Activated CD8-positive, alpha-beta memory T cell treated with anti-CD3 and anti-CD28 coated beads, Interleukin-2, amount 50 U/mL, for 24 hours (primary cell): ENCODE data around the gene PRR29.
"Not testable (repeated sequence)": the region's sequence is repeated elsewhere in the genome, so short reads cannot be mapped to it uniquely, and the experiment has no call there.

Source experiments
- DNase-seq: peaks from one replicate; pipeline ENCODE4 v3.0.0-alpha.2; 2020; ENCODE audit errors: extremely low read depth

PRR29 gene

DNA sequence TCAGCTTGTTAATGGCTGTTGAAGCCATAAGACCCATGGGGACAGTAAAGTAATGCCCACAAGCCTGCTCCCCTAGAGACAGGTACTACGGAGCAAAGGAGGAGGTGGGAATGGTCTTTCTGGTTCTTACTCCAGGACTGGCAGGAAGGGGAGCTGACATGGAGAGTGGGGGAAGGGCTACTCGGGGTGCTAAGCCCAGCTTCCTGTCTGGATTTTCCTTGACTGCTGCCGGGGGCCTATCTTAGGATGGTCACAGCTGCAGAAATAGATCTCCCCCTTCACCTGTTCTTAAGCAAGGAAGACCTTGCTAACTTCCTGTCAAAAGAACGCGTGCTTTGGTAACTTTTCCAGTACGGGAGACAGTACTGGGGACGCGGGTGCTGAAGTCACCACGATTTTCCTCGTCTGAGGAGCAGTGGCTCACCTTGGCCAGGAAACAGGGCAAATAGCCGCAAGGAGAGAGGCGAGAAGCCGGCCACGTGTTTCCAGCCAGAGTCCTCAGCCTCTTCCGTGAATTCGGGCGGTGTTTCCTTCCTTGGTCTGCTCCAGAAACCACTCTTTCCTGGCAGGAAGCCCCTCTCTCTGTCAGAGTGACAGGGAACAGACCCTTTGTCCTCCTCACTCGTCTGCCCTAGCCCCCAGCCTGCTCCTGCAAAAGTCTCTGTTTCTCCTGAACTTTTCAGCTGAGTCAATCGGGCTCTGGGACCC, 656 bp upstream of the PRR29 start:
- no peak for DNase-seq

DNA sequence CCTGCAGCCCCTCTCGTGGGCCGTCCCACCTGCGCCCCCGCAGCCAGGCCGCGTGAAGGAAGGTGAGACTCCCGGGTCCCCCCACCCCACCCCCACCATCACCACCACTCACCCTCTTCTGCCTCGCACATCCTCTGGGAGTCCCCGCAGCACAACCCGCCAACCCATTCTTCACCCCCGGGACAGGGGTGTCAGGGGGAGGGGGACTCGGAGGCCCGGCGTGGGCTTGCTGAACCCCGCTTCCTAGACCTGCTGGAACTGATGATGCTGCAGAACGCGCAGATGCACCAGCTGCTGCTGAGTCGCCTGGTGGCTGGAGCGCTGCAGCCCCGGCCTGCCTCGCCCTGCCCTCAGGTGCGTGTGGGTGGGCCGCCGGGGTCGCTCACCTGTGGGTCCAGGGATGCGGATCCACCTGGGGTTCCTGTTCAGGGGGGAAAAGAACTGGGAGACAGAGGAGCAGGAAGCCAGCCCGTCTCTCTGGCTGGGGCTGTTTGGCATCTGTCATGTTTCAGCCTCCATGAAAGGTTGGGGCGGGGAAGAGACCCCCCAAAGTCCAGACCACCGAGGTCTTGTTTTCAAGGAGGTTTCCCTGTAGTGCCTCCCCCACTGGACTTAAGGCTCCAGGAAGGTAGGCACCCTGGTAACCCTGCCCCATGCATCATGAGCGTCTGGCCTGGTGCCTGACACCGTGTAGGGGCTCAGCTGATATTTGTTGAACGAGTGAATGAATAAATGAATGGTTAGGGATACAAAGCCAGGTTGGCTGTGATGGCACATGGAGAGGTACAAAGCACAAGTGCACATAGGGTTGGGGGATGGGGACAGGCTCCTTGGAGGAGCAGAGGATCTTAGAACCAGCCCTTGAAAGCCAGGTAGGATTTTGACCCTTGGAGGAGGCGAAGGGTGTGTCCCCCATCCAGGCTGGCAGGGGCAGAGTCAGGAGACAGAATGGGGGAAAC, 849 bp downstream of the PRR29 start:
- DNase-seq: no peak

- no peak for DNase-seq
Measured at GRCh38 chr17:63999680-64000531, 1.8 kb downstream of the PRR29 start.

DNA sequence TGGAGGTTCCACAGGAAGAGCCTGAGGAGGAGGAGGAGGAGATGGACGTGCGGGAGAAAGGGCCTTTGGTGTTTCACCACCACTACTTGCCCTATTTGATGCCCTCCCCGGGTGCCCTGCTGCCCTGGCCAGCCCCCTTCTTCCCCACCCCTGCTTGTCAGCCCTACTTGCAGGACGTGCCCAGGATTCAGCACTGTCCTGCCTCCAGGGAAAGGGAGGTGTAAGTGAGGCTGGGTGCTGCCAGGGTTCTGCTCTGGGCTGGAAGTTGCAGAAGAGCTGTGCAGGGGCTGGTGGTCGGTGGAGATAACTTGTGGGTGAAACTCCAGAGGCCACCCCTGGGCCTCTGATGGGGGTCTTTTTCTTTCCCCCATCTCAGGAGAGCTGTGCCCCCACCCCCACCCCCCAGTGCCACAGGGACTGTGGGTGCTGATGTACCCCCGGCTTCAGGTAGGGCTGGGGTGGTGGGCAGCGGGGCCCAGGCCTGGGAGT, 3.0 kb downstream of the PRR29 start:
- DNase-seq: no peak

GRCh38 chr17:64001763-64002529, 3.8 kb downstream of the PRR29 start:
- no peak for DNase-seq

DNA sequence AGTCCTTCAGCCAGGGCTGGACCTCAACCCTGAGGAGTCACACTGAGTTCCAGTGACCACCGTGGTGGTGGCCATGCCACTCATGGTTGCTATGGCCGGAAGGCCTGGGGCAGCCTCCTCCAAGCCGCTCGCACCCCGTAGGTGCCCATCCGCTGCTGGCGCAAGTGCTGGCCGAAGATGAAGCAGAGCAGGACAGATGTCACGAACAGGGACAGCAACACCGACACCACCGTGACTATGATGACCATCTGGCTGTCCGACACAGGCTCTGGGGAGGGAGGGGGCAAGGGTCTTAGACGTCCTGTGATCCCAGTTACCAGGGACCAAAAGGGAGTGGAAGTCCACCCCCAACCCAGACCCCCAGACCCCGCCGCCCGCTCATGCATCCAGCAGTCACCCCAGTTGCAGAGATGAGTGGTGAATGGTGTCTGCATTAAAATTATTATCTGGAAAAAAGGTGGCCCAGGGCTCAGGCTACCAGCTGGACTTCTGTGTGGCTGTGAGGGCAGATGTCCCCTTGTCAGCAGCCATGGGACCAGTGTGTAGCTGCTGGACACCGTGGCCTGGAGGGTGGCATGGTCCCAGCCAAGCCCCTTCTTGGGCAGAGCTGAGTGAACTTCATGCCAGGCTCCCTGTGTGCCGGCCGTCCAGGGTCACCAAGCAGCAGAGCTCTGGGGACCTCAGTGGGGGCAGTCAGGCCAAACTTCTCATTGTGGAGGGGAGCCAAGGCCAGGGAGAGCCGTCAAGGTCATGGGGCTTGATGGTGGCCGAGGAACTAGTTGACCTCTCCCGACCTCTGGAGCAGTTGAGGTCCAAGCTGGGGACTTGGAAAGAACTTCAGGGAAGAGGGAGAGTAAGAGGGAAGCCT, 4.7 kb downstream of the PRR29 start:
- DNase-seq: no peak

GRCh38 chr17:64003526-64004121, 5.5 kb downstream of the PRR29 start:
- no peak for DNase-seq

GRCh38 chr17:64004218-64004770, 6.1 kb downstream of the PRR29 start:
- DNase-seq: no peak

DNA sequence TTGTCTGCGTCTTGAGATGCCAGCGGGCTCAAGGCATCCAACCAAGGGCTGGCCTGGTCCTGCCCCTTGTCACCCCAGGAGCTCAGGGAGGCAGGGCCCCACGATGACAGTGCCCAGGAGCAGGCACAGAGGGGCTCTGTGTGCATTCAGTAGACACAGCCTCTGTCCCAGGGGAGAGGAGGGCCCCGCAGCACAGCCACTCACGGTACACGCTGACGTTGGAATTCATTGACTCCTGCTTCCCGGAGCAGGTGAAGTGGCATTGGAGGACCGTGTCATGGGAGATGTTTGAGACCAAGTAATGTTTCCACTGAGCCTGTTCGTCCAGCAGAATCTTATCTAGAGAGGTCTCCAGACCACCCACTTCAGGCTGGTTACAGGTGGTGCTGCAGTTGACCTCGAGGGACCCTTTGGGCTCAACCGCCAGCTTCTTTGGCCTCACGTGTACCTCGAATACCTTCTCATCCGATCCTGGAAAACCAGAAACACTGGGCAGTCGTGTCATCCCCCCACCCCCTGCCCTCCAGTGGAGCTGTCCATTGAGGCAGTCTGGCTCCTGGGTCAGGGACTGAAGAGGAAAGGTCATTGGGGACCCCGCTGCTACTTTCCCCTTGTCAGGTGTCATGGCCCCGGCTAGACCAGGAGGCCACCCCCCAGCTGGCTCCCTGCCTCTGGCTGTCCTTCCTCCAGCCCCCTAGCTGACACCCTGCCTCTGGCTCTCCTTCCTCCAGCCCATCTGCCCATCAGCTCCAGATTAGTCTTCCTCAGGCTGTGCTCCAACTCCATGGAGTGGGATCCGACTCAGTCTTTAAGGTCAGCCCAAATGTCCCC, 7.0 kb downstream of the PRR29 start:
- DNase-seq: no peak

DNA sequence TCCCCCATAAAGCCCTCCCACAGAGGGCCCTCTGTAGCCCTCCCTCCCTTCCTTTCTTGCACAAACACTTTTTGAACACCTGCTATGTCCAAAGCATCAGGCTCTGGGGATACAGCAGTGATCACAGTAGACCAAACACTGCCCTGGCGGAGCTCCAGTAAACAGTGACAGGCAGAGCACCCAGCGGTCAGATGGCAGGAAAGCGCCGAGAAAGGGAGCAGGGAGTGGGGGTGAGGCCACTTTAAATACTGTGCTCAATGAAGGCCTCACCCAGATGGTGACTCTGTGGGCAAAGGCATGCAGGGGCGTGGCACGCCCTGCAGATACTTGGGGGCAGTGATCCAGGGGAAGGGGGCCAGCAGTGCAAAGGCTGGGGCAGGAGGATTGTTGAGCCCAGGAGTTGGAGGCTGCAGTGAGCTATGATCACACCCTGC, 7.6 kb downstream of the PRR29 start:
- DNase-seq: no peak

- no peak for DNase-seq
Measured at GRCh38 chr17:64006361-64007088, 8.4 kb downstream of the PRR29 start.

DNA sequence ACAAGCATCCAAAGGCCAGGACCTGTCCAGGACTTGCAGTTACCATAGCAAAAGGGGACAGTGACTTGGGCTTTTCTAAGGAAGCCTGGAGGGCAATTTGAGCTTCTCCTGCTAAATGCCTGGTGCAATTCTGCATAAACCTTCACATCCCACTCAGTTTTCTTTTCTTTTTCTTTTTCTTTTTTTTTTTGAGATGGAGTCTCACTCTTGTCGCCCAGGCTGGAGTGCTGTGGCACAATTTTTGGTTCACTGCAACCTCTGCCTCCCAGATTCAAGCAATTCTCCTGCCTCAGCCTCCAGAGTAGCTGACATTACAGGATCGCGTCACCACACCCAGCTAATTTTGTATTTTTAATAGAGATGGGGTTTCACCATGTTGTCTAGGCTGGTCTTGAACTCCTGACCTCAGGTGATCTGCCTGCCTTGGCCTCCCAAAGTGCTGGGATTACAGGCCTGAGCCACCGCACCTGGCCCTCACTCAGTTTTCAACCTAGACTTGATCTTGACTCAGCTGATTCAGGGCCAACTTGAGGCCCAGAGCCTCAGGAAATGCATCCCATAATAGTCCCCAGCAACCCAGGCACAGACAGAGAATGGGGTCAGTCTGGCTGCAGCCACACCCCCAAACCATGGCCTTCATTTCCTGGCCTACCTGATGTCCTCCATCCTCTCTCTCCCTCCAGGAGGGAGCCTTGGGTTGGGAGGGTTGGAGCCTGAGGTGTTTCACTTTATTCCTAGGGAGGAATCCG, 9.1 kb downstream of the PRR29 start:
- DNase-seq: not testable (repeated sequence)

DNA sequence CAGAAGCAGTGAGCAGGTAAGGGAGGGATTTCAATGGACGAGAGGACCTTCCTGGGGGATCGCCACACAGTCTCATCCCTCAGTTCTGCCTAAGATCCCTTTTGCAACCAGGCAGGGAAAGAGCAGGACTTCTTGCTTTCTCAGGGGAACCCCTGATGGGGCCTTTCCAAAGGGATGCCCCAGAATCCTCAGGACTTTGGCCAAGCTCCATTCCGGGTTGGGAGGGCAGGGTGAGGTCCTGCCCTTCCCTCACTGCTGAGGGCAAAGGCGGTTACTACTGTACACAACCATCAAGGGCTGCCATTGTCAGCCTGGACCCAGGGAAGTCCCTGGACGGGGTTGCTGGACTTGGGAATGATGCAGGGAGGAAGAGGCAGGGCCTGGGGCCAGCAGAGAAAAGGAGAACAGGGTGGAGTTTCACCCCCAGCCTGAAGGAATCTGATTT, 9.7 kb downstream of the PRR29 start:
- no peak for DNase-seq

- no peak for DNase-seq
Measured at GRCh38 chr17:64008346-64008745, 10.2 kb downstream of the PRR29 start.

- no peak for DNase-seq
Measured at GRCh38 chr17:64008830-64009229, 10.7 kb downstream of the PRR29 start.

GRCh38 chr17:64009571-64010402, 11.6 kb downstream of the PRR29 start:
- no peak for DNase-seq
